GM13977 (cell line): ENCODE measurements around the gene PLXNA1.
A peak's percentile ranks its signal among the peaks of the same experiment; 100 is the strongest.

Experiments
- DNase-seq: peaks from one replicate; pipeline ENCODE4 v3.0.0; 2012; ENCODE audit warnings: low spot score
- CTCF ChIP-seq: IDR thresholded peaks from 2 replicates; pipeline ENCODE4 v1.5.1; 2012; ENCODE audit warnings: mild to moderate bottlenecking, control low read depth; ENCODE audit not compliant: insufficient read depth; ENCODE audit errors: extremely low read depth, missing control alignments
- in situ Hi-C: fragments of 300-500 bp; cut with MboI; formaldehyde crosslinking; loops from one replicate; pipeline ENCODE4 v1.12.0; 2022; ENCODE audit warnings: low sequenced_read_pairs, low pct_unique_long_range_greater_than_20kb, mixed read lengths, inconsistent platforms; ENCODE audit not compliant: unreplicated experiment

Gene PLXNA1

DNA sequence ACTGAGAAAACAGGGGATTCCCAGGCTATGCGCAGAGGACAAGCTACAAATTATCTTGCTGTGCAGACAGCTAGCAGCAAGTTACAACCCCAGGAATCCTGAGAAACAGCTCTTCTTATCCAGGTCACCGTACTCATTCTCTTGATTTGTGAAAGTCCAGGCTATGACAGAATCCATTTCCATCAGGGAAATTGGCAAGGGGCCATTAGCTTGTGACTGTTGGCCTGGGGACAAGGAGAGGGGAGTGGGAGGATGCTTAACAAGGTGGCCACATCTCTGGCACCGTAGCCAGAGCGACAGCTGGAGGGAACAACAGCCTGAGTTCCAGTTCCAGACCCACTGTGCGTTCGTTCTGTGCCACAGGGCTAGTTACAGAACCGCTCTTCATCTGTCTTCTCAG, 44.9 kb upstream of the PLXNA1 start:
- no peak for DNase-seq
- in situ Hi-C loops = no loop called here
- no peak for TF ChIP-seq CTCF

- TF ChIP-seq CTCF = no peak
- in situ Hi-C loops = no loop called here
- DNase-seq = no peak
Observed at GRCh38 chr3:126938520-126939337, 44.2 kb upstream of the PLXNA1 start.

GRCh38 chr3:126939338-126939718, 43.6 kb upstream of the PLXNA1 start:
- no peak for DNase-seq
- peak; percentile 33 for TF ChIP-seq CTCF
- in situ Hi-C loops = no loop called here

- no peak for TF ChIP-seq CTCF
- in situ Hi-C loops = no loop called here
- no peak for DNase-seq
Observed at GRCh38 chr3:126939733-126940132, 43.2 kb upstream of the PLXNA1 start.

DNA sequence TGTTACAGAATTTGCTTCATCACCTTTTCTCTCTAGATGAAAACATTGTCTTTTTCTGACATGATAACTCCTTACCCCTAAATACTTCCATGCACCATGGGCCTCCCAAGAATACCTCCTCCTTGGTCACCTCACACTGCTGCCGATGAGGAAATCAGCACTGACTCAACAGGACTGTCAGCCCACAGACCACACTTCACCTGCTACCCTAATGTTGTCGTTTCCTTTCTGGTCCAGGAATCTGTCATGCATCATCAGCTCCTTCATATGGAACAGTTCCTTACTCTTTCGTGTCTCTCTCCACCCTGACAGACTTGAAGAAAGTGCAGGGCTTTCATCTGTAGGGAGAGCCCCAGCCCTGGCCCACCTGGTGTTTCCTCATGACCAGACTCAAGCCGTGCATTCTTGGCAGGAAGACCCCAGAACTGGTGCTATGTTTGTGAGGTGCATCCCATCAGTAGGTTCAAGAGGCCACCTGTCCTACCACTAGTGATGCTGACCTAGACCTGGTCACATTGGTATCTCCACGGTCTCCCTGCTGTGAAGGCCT, 41.1 kb upstream of the PLXNA1 start:
- TF ChIP-seq CTCF = no peak
- in situ Hi-C loops = no loop called here
- DNase-seq = no peak

GRCh38 chr3:126944089-126944965, 38.6 kb upstream of the PLXNA1 start:
- no peak for DNase-seq
- in situ Hi-C loops = no loop called here
- no peak for TF ChIP-seq CTCF
